OCI-LY7 (cell line): ENCODE results near the gene MRPS16. TPM values are rescaled to one million over a fixed set of nuclear protein-coding genes. Genes with fewer than 3 reads are reported as not detected.

Source experiments
- BruUV-seq: library from RNA; stranded (reverse); fragments of 400-500 nt; replicated peaks from 2 replicates; lab custom pipeline; 2021; lab: Mats Ljungman, UMichigan
- CTCF ChIA-PET: fragments of 300-600 bp; sonication (Branson Sonifier 250); formaldehyde crosslinking; loops from one replicate; lab custom pipeline; 2022; ENCODE audit warnings: antibody characterized with exemption; ENCODE audit not compliant: unreplicated experiment; lab: Charles Lee
- POLR2A ChIA-PET: fragments of 300-600 bp; sonication (Branson Sonifier 250); formaldehyde crosslinking; loops from one replicate; lab custom pipeline; 2022; ENCODE audit warnings: antibody characterized with exemption; lab: Charles Lee
- DNase-seq: peaks from one replicate; pipeline ENCODE4 v3.0.0-alpha.2; 2015; ENCODE audit warnings: low spot score
- H2AFZ ChIP-seq: fragments of 200-600 bp; sonication (generic), shearing (Covaris generic); 2 replicates; pipeline ENCODE4 v1.6.1; 2014; ENCODE audit warnings: mild to moderate bottlenecking, antibody characterized with exemption, low read length, moderate library complexity
- H3K27ac ChIP-seq: fragments of 200-600 bp; sonication (generic); 2 replicates; pipeline ENCODE4 v1.5.1; 2014; ENCODE audit warnings: mixed run types, low read depth, mild to moderate bottlenecking, moderate library complexity, low read length, inconsistent platforms; ENCODE audit not compliant: poor library complexity, severe bottlenecking
- H3K36me3 ChIP-seq: fragments of 200-600 bp; sonication (generic); 2 replicates; pipeline ENCODE4 v1.6.1; 2014; ENCODE audit warnings: mild to moderate bottlenecking, antibody characterized with exemption, low read length, moderate library complexity, mixed read lengths; ENCODE audit not compliant: insufficient read depth
- H3K4me1 ChIP-seq: fragments of 200-600 bp; sonication (generic); 2 replicates; pipeline ENCODE4 v1.5.1; 2014; ENCODE audit warnings: mild to moderate bottlenecking, low read length; ENCODE audit not compliant: insufficient read depth, poor library complexity, severe bottlenecking
- H3K4me2 ChIP-seq: fragments of 200-600 bp; sonication (generic); 2 replicates; pipeline ENCODE4 v1.6.1; 2014; ENCODE audit warnings: mild to moderate bottlenecking, low read length
- H3K4me3 ChIP-seq: fragments of 200-600 bp; sonication (generic); 2 replicates; pipeline ENCODE4 v1.5.1; 2014; ENCODE audit warnings: mild to moderate bottlenecking, low read depth, low read length; ENCODE audit not compliant: poor library complexity, severe bottlenecking
- H3K79me2 ChIP-seq: fragments of 200-600 bp; sonication (generic); 2 replicates; pipeline ENCODE4 v1.6.1; 2016; ENCODE audit warnings: low read depth, mild to moderate bottlenecking, low read length, moderate library complexity, mixed read lengths; ENCODE audit not compliant: insufficient read depth
- H3K9me2 ChIP-seq: fragments of 200-600 bp; sonication (generic); 2 replicates; pipeline ENCODE4 v1.6.1; 2016; ENCODE audit warnings: mild to moderate bottlenecking, low read length, mixed read lengths; ENCODE audit not compliant: insufficient read depth
- H3K9me3 ChIP-seq: fragments of 200-600 bp; sonication (generic); 2 replicates; pipeline ENCODE4 v1.6.1; 2014; ENCODE audit warnings: mild to moderate bottlenecking, mixed run types, low read length, mixed read lengths
- H4K20me1 ChIP-seq: fragments of 200-600 bp; sonication (generic); 2 replicates; pipeline ENCODE4 v1.6.1; 2014; ENCODE audit warnings: mild to moderate bottlenecking, antibody characterized with exemption, low read length, moderate library complexity, mixed read lengths; ENCODE audit not compliant: insufficient read depth
- EZH2phosphoT487 ChIP-seq: fragments of 200-600 bp; sonication (generic); IDR thresholded peaks from 2 replicates; pipeline ENCODE4 v1.6.1; 2018; ENCODE audit warnings: low read depth, borderline replicate concordance, mild to moderate bottlenecking, mixed run types, antibody characterized with exemption, low read length, moderate library complexity, mixed read lengths
- intact Hi-C: fragments of 100-400 bp; cut with micrococcal nuclease; formaldehyde crosslinking; loops from one replicate; pipeline ENCODE4 v1.10.0; 2022; ENCODE audit not compliant: unreplicated experiment
- total RNA-seq, 2 experiments: library from RNA; depleted of rRNA in 1 of 2; stranded (reverse); fragments of >200 nt in 1 of 2; shearing (Covaris generic) in 1 of 2; gene quantifications; 2 replicates each; pipeline ENCODE4 v1.2.3, GENCODE V29; 2014 to 2022
- TF ChIP-seq, protein P1 (sequence below): fragments of 200-600 bp; sonication (generic); conservative IDR thresholded peaks from 2 replicates; pipeline ENCODE4 v1.5.1; 2014; ENCODE audit warnings: mild to moderate bottlenecking, antibody characterized with exemption, low read length, moderate library complexity, mixed read lengths

MRPS16 gene
- total RNA-seq, 2 experiments from 2014 or later, result 81.6 to 135 TPM

- no peak overlapping the region for H3K4me3 ChIP-seq
- H2AFZ ChIP-seq, result no peak overlapping the region
- H3K4me2 ChIP-seq, result no peak overlapping the region
- peaks cover 13% of the 10 kb centered on the region for H3K36me3 ChIP-seq
- POLR2A ChIA-PET, result interaction anchor here (0.5 kb wide), 1 partner anchor 31 kb away, joined by 3 read pairs; no protein-coding TSS in a partner anchor
- intact Hi-C loops, result no loop called here
- H3K27ac ChIP-seq, result no peak overlapping the region
- H3K79me2 ChIP-seq, result no peaks in the 10 kb centered on the region
- no peak for TF ChIP-seq EZH2phosphoT487
- TF ChIP-seq, protein P1, sequence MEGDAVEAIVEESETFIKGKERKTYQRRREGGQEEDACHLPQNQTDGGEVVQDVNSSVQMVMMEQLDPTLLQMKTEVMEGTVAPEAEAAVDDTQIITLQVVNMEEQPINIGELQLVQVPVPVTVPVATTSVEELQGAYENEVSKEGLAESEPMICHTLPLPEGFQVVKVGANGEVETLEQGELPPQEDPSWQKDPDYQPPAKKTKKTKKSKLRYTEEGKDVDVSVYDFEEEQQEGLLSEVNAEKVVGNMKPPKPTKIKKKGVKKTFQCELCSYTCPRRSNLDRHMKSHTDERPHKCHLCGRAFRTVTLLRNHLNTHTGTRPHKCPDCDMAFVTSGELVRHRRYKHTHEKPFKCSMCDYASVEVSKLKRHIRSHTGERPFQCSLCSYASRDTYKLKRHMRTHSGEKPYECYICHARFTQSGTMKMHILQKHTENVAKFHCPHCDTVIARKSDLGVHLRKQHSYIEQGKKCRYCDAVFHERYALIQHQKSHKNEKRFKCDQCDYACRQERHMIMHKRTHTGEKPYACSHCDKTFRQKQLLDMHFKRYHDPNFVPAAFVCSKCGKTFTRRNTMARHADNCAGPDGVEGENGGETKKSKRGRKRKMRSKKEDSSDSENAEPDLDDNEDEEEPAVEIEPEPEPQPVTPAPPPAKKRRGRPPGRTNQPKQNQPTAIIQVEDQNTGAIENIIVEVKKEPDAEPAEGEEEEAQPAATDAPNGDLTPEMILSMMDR, result no peak
- H3K4me1 ChIP-seq, result no peaks in the 10 kb centered on the region
- no peaks in the 10 kb centered on the region for H3K9me3 ChIP-seq
- BruUV-seq, result no TSS peak
- H3K9me2 ChIP-seq, result no peaks in the 10 kb centered on the region
- CTCF ChIA-PET, result no interaction called here
- H4K20me1 ChIP-seq, result no peaks in the 10 kb centered on the region
- DNase-seq, result no peak
Observed at GRCh38 chr10:73219384-73219783, 33.1 kb downstream of the MRPS16 start.

- no peaks in the 10 kb centered on the region for H3K9me3 ChIP-seq
- POLR2A ChIA-PET, result interaction anchor here (0.5 kb wide), 2 partner anchors 30 to 189 kb away, joined by 3 read pairs; no protein-coding TSS in a partner anchor
Observed at GRCh38 chr10:73218431-73219191, 33.8 kb downstream of the MRPS16 start.

More at GRCh38 chr10:73218431-73219191, 33.8 kb downstream of the MRPS16 start:
- intact Hi-C loops, result no loop called here
- no peak overlapping the region for H2AFZ ChIP-seq
- peaks cover 13% of the 10 kb centered on the region for H3K36me3 ChIP-seq
- no peaks in the 10 kb centered on the region for H3K9me2 ChIP-seq
- no peaks in the 10 kb centered on the region for H3K79me2 ChIP-seq
- H4K20me1 ChIP-seq, result no peaks in the 10 kb centered on the region
- no peak overlapping the region for H3K4me2 ChIP-seq
- CTCF ChIA-PET, result no interaction called here
- TF ChIP-seq, protein P1, result peak; percentile 82
- TF ChIP-seq EZH2phosphoT487, result no peak
- H3K4me3 ChIP-seq, result no peak overlapping the region
- peak; percentile 42 for DNase-seq
- no peak overlapping the region for H3K27ac ChIP-seq
- H3K4me1 ChIP-seq, result no peaks in the 10 kb centered on the region
- no TSS peak for BruUV-seq
